Left lung (tissue), 10 donors: Measurements from ENCODE around the gene GALNS. TPM values are rescaled to one million over a fixed set of nuclear protein-coding genes. Genes with fewer than 3 reads are reported as not detected.

Experiments used
- ATAC-seq: fragments of 200-7000 bp; cut with Tn5 transposase; one replicate; pipeline ENCODE4 v1.9.1; 2020; ENCODE audit warnings: moderate library complexity
- DNase-seq, 4 donors: peaks; one replicate each; pipeline ENCODE4 v3.0.0-alpha.2; 2013 to 2020
- H3K27ac ChIP-seq, 2 donors: fragments of 200-600 bp; sonication (generic) in 1 of 2; one replicate each; pipeline versions ENCODE4 v1.5.0 to v1.8.0; 2020 to 2021
- H3K27me3 ChIP-seq, 2 donors: fragments of 200-600 bp; sonication (generic) in 1 of 2; one replicate each; pipeline versions ENCODE4 v1.5.0 to v1.8.0; 2020 to 2021
- H3K36me3 ChIP-seq, 2 donors: fragments of 200-600 bp; sonication (generic) in 1 of 2; one replicate each; pipeline versions ENCODE4 v1.5.0 to v1.8.0; 2020 to 2021
- H3K4me1 ChIP-seq, 2 donors: fragments of 200-600 bp; one replicate each; pipeline ENCODE4 v1.8.0; 2021
- H3K4me3 ChIP-seq, 2 donors: fragments of 200-600 bp; sonication (generic) in 1 of 2; one replicate each; pipeline versions ENCODE4 v1.5.0 to v1.8.0; 2020 to 2021; ENCODE audit warnings: mild to moderate bottlenecking in 1 of 2
- H3K9me3 ChIP-seq, 2 donors: fragments of 200-600 bp; sonication (generic) in 1 of 2; one replicate each; pipeline versions ENCODE4 v1.5.0 to v1.8.0; 2020 to 2021
- CTCF ChIP-seq, 2 donors: fragments of 200-600 bp; sonication (generic) in 1 of 2; IDR thresholded peaks; one replicate each; pipeline versions ENCODE4 v1.5.0 to v1.8.0; 2021; ENCODE audit warnings: antibody characterized with exemption in 2 of 2
- intact Hi-C, 2 donors: fragments of 100-400 bp; cut with DNase I; formaldehyde crosslinking; loops; one replicate each; pipeline versions ENCODE4 v1.11.2 to v1.14.2; 2022
- polyA plus RNA-seq, 6 donors: library from polyadenylated mRNA; unstranded; fragments of 120-200 nt; gene quantifications; one replicate each; pipeline ENCODE4 v1.2.1, GENCODE V29; 2013; ENCODE audit not compliant: insufficient read length in 6 of 6
- total RNA-seq, 2 donors: library from RNA; stranded (reverse); fragmentation: NEBNext Ultra II Directional; extraction: Animal tissue kit (Norgen Biotek cat#: 25700); gene quantifications; one replicate each; pipeline ENCODE4 v1.2.1, GENCODE V29; 2021
- donor health status: DM: no; HTN: yes; CAD: no.
- donor health status: DM: no; HTN: no; CAD: no.

The GALNS gene
- total and polyA plus RNA-seq, 8 donors, result 23.8 to 46.5 (median 31.9) TPM

- intact Hi-C loops, result no loop called here
- H3K4me3 ChIP-seq, result no peak overlapping the region
- no peaks in the 10 kb centered on the region for H3K4me1 ChIP-seq
- peaks cover 0 to 81% of the 10 kb centered on the region in 2 donors for H3K36me3 ChIP-seq
- peak; percentile 45 for ATAC-seq
- no peak for DNase-seq
- H3K27ac ChIP-seq, result no peak overlapping the region
- no peak for TF ChIP-seq CTCF (IDR thresholded peaks at IDR 0.05)
- peaks cover 0 to 12% of the 10 kb centered on the region in 2 donors for H3K27me3 ChIP-seq
- H3K9me3 ChIP-seq, result no peaks in the 10 kb centered on the region
Measured at GRCh38 chr16:88881007-88881615, 24.4 kb upstream of the GALNS start.

- DNase-seq (no peak), ATAC-seq (no peak)
- no peak for TF ChIP-seq CTCF (IDR thresholded peaks at IDR 0.05)
- Histone ChIP-seq H3K27me3 (peaks cover 0 to 12% of the 10 kb centered on the region in 2 donors), H3K4me1 (no peaks in the 10 kb centered on the region), H3K27ac (no peak overlapping the region), H3K4me3 (no peak overlapping the region), H3K36me3 (peaks cover 0 to 74% of the 10 kb centered on the region in 2 donors), H3K9me3 (no peaks in the 10 kb centered on the region)
- intact Hi-C loops, result no loop called here
Measured at GRCh38 chr16:88880226-88881006, 23.7 kb upstream of the GALNS start.

- H3K9me3 ChIP-seq, result no peaks in the 10 kb centered on the region
- ATAC-seq (no peak), DNase-seq (no peak)
- intact Hi-C loops, result no loop called here
- no peak overlapping the region for H3K4me3 ChIP-seq
- peaks cover 0 to 68% of the 10 kb centered on the region in 2 donors for H3K36me3 ChIP-seq
- TF ChIP-seq CTCF (IDR thresholded peaks at IDR 0.05), result no peak
- H3K4me1 ChIP-seq, result no peaks in the 10 kb centered on the region
- H3K27ac ChIP-seq, result no peak overlapping the region
- H3K27me3 ChIP-seq, result peaks cover 0 to 12% of the 10 kb centered on the region in 2 donors
Measured at GRCh38 chr16:88879788-88880055, 23.0 kb upstream of the GALNS start.

GRCh38 chr16:88878967-88879787 lies 22.4 kb upstream of the GALNS start:
- peaks cover 0 to 12% of the 10 kb centered on the region in 2 donors for H3K27me3 ChIP-seq
- no peak for ATAC-seq
- H3K4me1 ChIP-seq, result no peaks in the 10 kb centered on the region
- no peak overlapping the region for H3K27ac ChIP-seq
- peaks cover 0 to 62% of the 10 kb centered on the region in 2 donors for H3K36me3 ChIP-seq
- intact Hi-C loops, result no loop called here
- no peak overlapping the region for H3K4me3 ChIP-seq
- no peak for DNase-seq
- TF ChIP-seq CTCF (IDR thresholded peaks at IDR 0.05), result no peak
- no peaks in the 10 kb centered on the region for H3K9me3 ChIP-seq

GRCh38 chr16:88878356-88878755 lies 21.6 kb upstream of the GALNS start:
- peaks cover 0 to 12% of the 10 kb centered on the region in 2 donors for H3K27me3 ChIP-seq
- no peak overlapping the region for H3K4me3 ChIP-seq
- ATAC-seq, result no peak
- intact Hi-C loops, result no loop called here
- DNase-seq, result no peak
- H3K9me3 ChIP-seq, result no peaks in the 10 kb centered on the region
- no peaks in the 10 kb centered on the region for H3K4me1 ChIP-seq
- H3K27ac ChIP-seq, result no peak overlapping the region
- no peak for TF ChIP-seq CTCF (IDR thresholded peaks at IDR 0.05)
- H3K36me3 ChIP-seq, result peaks cover 0 to 54% of the 10 kb centered on the region in 2 donors
